ENCODE measurements around the gene TMPRSS5.
"Not testable (repeated sequence)": the region's sequence is repeated elsewhere in the genome, so short reads cannot be mapped to it uniquely, and the experiment has no call there.

TMPRSS5 gene

GRCh38 chr11:113720478-113720877 lies 14.4 kb upstream of the TMPRSS5 start:
- not testable (repeated sequence) for H3K36me3 ChIP-seq (ENCODE audit: insufficient read depth, low read length); H3K4me1 ChIP-seq (ENCODE audit: insufficient read depth, low read length); H3K9me3 ChIP-seq (ENCODE audit: control insufficient read depth, insufficient read depth, low read length); H3K9ac ChIP-seq (ENCODE audit: low read depth, low read length)

GRCh38 chr11:113715882-113716625 lies 9.9 kb upstream of the TMPRSS5 start:
- H3K9me3 ChIP-seq (ENCODE audit: control insufficient read depth, insufficient read depth, low read length), result no peaks in the 10 kb centered on the region; the same call in 1 of the 2 replicates
- no peaks in the 10 kb centered on the region for H3K4me1 ChIP-seq (ENCODE audit: insufficient read depth, low read length)
- no peak overlapping the region for H3K9ac ChIP-seq (ENCODE audit: low read depth, low read length)
- no peaks in the 10 kb centered on the region; the same call in 1 of the 2 replicates for H3K36me3 ChIP-seq (ENCODE audit: insufficient read depth, low read length)

- Histone ChIP-seq H3K9ac (ENCODE audit: low read depth, low read length) (no peak overlapping the region), H3K36me3 (ENCODE audit: insufficient read depth, low read length) (no peaks in the 10 kb centered on the region; the same call in 1 of the 2 replicates), H3K4me1 (ENCODE audit: insufficient read depth, low read length) (no peaks in the 10 kb centered on the region), H3K9me3 (ENCODE audit: control insufficient read depth, insufficient read depth, low read length) (no peaks in the 10 kb centered on the region; the same call in 1 of the 2 replicates)
Observed at GRCh38 chr11:113715273-113715672, 9.2 kb upstream of the TMPRSS5 start.

GRCh38 chr11:113710989-113711388 lies 4.9 kb upstream of the TMPRSS5 start:
- Histone ChIP-seq H3K9ac (ENCODE audit: low read depth, low read length) (no peak overlapping the region), H3K4me1 (ENCODE audit: insufficient read depth, low read length) (no peaks in the 10 kb centered on the region), H3K9me3 (ENCODE audit: control insufficient read depth, insufficient read depth, low read length) (peaks cover 5% of the 10 kb centered on the region; the same call in 1 of the 2 replicates), H3K36me3 (ENCODE audit: insufficient read depth, low read length) (no peaks in the 10 kb centered on the region; the same call in 1 of the 2 replicates)

GRCh38 chr11:113703551-113703950 lies 2.6 kb downstream of the TMPRSS5 start:
- not testable (repeated sequence) for H3K9me3 ChIP-seq (ENCODE audit: control insufficient read depth, insufficient read depth, low read length); H3K9ac ChIP-seq (ENCODE audit: low read depth, low read length); H3K4me1 ChIP-seq (ENCODE audit: insufficient read depth, low read length); H3K36me3 ChIP-seq (ENCODE audit: insufficient read depth, low read length)

GRCh38 chr11:113701491-113701890 lies 4.6 kb downstream of the TMPRSS5 start:
- no peaks in the 10 kb centered on the region for H3K4me1 ChIP-seq (ENCODE audit: insufficient read depth, low read length)
- no peaks in the 10 kb centered on the region for H3K9me3 ChIP-seq (ENCODE audit: control insufficient read depth, insufficient read depth, low read length)
- H3K36me3 ChIP-seq (ENCODE audit: insufficient read depth, low read length), result no peaks in the 10 kb centered on the region; the same call in 1 of the 2 replicates
- H3K9ac ChIP-seq (ENCODE audit: low read depth, low read length), result no peak overlapping the region

- Histone ChIP-seq H3K9me3 (ENCODE audit: control insufficient read depth, insufficient read depth, low read length) (no peaks in the 10 kb centered on the region), H3K4me1 (ENCODE audit: insufficient read depth, low read length) (no peaks in the 10 kb centered on the region), H3K36me3 (ENCODE audit: insufficient read depth, low read length) (no peaks in the 10 kb centered on the region; the same call in 1 of the 2 replicates), H3K9ac (ENCODE audit: low read depth, low read length) (no peak overlapping the region)
Observed at GRCh38 chr11:113698515-113698914, 7.6 kb downstream of the TMPRSS5 start.

GRCh38 chr11:113697756-113698407 lies 8.2 kb downstream of the TMPRSS5 start:
- H3K9me3 ChIP-seq (ENCODE audit: control insufficient read depth, insufficient read depth, low read length), result no peaks in the 10 kb centered on the region
- no peak overlapping the region for H3K9ac ChIP-seq (ENCODE audit: low read depth, low read length)
- H3K36me3 ChIP-seq (ENCODE audit: insufficient read depth, low read length), result no peaks in the 10 kb centered on the region; the same call in 1 of the 2 replicates
- H3K4me1 ChIP-seq (ENCODE audit: insufficient read depth, low read length), result no peaks in the 10 kb centered on the region

GRCh38 chr11:113697111-113697510 lies 9.0 kb downstream of the TMPRSS5 start:
- Histone ChIP-seq H3K9me3 (ENCODE audit: control insufficient read depth, insufficient read depth, low read length) (no peaks in the 10 kb centered on the region), H3K4me1 (ENCODE audit: insufficient read depth, low read length) (no peaks in the 10 kb centered on the region), H3K36me3 (ENCODE audit: insufficient read depth, low read length) (no peaks in the 10 kb centered on the region), H3K9ac (ENCODE audit: low read depth, low read length) (no peak overlapping the region)

GRCh38 chr11:113695207-113695606 lies 10.9 kb downstream of the TMPRSS5 start:
- Histone ChIP-seq H3K9ac (ENCODE audit: low read depth, low read length) (no peak overlapping the region), H3K4me1 (ENCODE audit: insufficient read depth, low read length) (peaks cover 7% of the 10 kb centered on the region; the same call in 1 of the 2 replicates), H3K9me3 (ENCODE audit: control insufficient read depth, insufficient read depth, low read length) (no peaks in the 10 kb centered on the region), H3K36me3 (ENCODE audit: insufficient read depth, low read length) (no peaks in the 10 kb centered on the region)

GRCh38 chr11:113694390-113694789 lies 11.7 kb downstream of the TMPRSS5 start:
- no peaks in the 10 kb centered on the region for H3K9me3 ChIP-seq (ENCODE audit: control insufficient read depth, insufficient read depth, low read length)
- H3K9ac ChIP-seq (ENCODE audit: low read depth, low read length), result no peak overlapping the region
- H3K4me1 ChIP-seq (ENCODE audit: insufficient read depth, low read length), result peaks cover 9% of the 10 kb centered on the region; the same call in 1 of the 2 replicates
- no peaks in the 10 kb centered on the region for H3K36me3 ChIP-seq (ENCODE audit: insufficient read depth, low read length)

GRCh38 chr11:113693030-113693429 lies 13.1 kb downstream of the TMPRSS5 start:
- Histone ChIP-seq H3K4me1 (ENCODE audit: insufficient read depth, low read length) (peaks cover 9% of the 10 kb centered on the region; the same call in 1 of the 2 replicates), H3K36me3 (ENCODE audit: insufficient read depth, low read length) (no peaks in the 10 kb centered on the region), H3K9ac (ENCODE audit: low read depth, low read length) (no peak overlapping the region), H3K9me3 (ENCODE audit: control insufficient read depth, insufficient read depth, low read length) (no peaks in the 10 kb centered on the region)

- no peak overlapping the region for H3K9ac ChIP-seq (ENCODE audit: low read depth, low read length)
- H3K4me1 ChIP-seq (ENCODE audit: insufficient read depth, low read length), result peaks cover 9% of the 10 kb centered on the region; the same call in 1 of the 2 replicates
Observed at GRCh38 chr11:113690619-113691569, 15.2 kb downstream of the TMPRSS5 start.

More at GRCh38 chr11:113690619-113691569, 15.2 kb downstream of the TMPRSS5 start:
- H3K36me3 ChIP-seq (ENCODE audit: insufficient read depth, low read length), result no peaks in the 10 kb centered on the region
- H3K9me3 ChIP-seq (ENCODE audit: control insufficient read depth, insufficient read depth, low read length), result no peaks in the 10 kb centered on the region

Measured in ES-I3 (cell line).